Keratinocyte (primary cell): Measurements from ENCODE around the gene ACSS2.

Source experiments
- EZH2 ChIP-seq: IDR thresholded peaks from one replicate; pipeline ENCODE4 v1.6.1; 2012; ENCODE audit warnings: inconsistent platforms, mild to moderate bottlenecking, low read length, moderate library complexity
- TF ChIP-seq, protein P1 (sequence below), 3 experiments: IDR thresholded peaks in 1 of 3; conservative IDR thresholded peaks in 1 of 3; optimal IDR thresholded peaks in 1 of 3; 2 replicates in 2 of 3; 3 replicates in 1 of 3; pipeline versions ENCODE3 to v1.5.1; 2011; ENCODE audit warnings: low read length in 3 of 3, mild to moderate bottlenecking in 3 of 3, moderate library complexity in 2 of 3, control low read depth in 1 of 3, inconsistent platforms in 1 of 3; ENCODE audit not compliant: insufficient read depth in 2 of 3; ENCODE audit errors: extremely low read depth in 1 of 3

DNA sequence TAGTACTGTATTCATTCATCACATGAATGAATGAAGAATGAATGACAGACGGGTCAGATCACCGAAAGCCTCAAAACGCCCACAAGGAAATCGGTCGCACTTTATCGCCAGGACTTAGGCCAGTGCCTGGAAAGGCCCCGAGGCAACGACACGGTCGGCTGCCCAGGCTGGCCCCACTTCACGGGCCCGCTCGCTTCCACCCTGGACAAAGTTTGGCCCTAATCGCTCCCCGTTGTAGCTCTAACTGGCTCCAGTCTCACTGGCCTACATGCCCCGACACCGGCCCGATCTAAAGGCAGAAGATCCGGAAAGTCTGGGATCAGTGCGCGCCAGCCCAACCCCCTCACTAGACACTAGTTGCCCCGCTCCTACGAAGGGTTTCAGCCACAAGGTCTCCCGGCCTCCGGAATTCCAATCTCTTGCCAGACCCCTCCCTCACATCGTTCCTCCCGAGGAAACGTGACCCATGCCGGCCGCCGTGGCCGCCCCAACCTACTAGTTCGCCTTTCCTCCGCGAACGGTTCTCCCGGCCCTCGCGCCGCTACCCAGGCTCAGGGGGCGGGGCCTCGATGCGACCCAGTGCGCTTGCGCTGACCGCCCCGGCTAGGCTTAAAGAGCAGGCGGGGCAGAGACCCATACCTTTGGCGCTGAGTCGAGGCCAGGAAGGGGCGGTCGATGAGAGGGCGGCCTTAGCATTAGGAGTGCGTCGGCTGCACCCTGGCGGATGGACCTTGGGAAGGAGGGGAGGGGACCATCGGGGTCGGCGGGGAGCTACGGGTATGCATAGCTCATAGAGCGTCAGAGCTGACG lies 79.0 kb downstream of the ACSS2 start, which contains the start of the genes GSS and MYH7B:
- TF ChIP-seq, protein P1, sequence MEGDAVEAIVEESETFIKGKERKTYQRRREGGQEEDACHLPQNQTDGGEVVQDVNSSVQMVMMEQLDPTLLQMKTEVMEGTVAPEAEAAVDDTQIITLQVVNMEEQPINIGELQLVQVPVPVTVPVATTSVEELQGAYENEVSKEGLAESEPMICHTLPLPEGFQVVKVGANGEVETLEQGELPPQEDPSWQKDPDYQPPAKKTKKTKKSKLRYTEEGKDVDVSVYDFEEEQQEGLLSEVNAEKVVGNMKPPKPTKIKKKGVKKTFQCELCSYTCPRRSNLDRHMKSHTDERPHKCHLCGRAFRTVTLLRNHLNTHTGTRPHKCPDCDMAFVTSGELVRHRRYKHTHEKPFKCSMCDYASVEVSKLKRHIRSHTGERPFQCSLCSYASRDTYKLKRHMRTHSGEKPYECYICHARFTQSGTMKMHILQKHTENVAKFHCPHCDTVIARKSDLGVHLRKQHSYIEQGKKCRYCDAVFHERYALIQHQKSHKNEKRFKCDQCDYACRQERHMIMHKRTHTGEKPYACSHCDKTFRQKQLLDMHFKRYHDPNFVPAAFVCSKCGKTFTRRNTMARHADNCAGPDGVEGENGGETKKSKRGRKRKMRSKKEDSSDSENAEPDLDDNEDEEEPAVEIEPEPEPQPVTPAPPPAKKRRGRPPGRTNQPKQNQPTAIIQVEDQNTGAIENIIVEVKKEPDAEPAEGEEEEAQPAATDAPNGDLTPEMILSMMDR (optimal IDR thresholded peaks at IDR 0.05 in 1 of 3, IDR thresholded peaks at IDR 0.05 in 1 of 3, conservative IDR thresholded peaks at IDR 0.05 in 1 of 3; ENCODE audit: extremely low read depth in 1 of 3, insufficient read depth in 2 of 3, low read length in 3 of 3) = peak; percentile 32 to 85 (median 49)
- TF ChIP-seq EZH2 = no peak
